HG03175 (cell line): Measurements from ENCODE around the gene KRTAP6-3.

Experiments
- ATAC-seq: cut with Tn5 transposase; IDR thresholded peaks from one replicate; pipeline ENCODE4 v1.9.1; 2021; ENCODE audit warnings: mild to moderate bottlenecking, moderate library complexity; ENCODE audit not compliant: unreplicated experiment

Gene KRTAP6-3

GRCh38 chr21:30592140-30592539, at the start of gene KRTAP6-3:
Gene KRTAP6-3 (plus strand): TSS chr21:30592440. CDS start chr21:30592446, 6 bp downstream.
- ATAC-seq: no peak

GRCh38 chr21:30552782-30553181, 39.5 kb upstream of the KRTAP6-3 start:
- ATAC-seq: no peak

GRCh38 chr21:30555095-30555494, 37.1 kb upstream of the KRTAP6-3 start:
- ATAC-seq: no peak

DNA sequence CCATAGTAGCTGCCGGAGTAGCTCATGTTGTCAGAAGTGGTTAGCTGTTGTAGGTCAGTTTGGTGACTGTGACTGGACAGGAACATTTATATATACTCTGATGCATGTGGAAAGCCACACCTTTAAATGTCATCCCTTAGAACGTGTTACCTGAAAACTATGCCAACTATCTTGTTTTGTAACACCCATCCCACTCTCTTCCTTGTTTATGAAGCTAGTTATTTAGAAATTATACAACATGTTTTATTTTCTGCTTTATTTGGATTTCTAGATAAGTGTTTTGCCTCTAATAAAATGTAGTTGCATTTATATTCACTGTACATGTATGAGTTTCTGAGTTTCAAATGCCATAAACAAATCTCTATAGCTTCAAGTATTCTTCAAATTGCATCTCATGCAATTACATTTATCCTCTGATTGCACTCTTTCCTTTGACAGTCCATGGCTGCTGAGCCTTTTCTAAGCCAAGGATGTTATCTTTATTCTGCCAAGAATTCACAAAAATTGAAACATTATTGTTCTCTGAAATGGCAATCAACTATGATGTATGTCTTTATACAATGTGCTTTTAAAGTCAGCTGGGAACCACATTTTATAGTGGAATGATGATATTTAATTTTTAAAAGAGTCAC, 30.9 kb upstream of the KRTAP6-3 start, which contains the start of gene KRTAP19-7:
Gene KRTAP19-7, minus strand, starts transcription at position 51 of the 632 bp plus-strand sequence. Its CDS starts 25 bp downstream, at position 26.
- ATAC-seq: no peak

GRCh38 chr21:30561957-30562356, 30.3 kb upstream of the KRTAP6-3 start:
- no peak for ATAC-seq

DNA sequence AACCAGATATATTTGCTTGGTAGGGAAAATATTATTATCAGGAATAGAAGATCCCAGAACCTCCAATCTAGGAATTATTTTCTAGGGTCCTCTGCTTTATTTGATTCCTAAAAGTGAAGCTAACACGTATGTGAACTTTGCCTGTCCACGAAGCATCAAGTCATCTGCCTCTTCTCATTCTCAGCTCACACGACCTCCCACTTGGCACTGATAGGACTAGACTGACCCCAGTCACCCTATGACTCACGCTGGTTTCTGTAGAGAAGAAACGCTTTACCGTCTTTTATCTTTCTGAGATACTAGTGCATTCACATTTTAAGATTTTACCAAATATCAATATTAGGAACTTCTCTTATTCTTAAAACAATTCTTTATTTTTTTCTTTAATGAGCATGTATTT, 29.2 kb upstream of the KRTAP6-3 start:
- no peak for ATAC-seq

GRCh38 chr21:30563630-30564029, 28.6 kb upstream of the KRTAP6-3 start:
- ATAC-seq: no peak

DNA sequence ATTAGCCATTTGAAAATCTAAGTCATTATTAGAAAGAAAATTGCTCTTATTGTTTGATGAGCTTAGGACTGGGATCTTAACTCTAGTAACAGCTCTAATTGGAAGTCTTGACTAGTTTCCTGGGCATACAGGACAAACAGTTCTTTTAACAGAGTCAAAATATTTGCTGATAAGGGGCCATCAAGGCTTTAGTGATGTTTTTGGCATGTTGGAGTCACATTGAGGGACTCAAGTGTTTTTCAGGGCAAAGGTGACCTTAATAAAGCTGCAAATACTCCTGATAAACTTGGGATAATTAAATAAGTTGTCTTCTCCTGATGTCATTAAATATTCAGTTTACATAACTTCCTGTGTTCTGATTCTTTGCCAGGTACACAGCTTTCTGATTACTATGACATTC, 24.6 kb upstream of the KRTAP6-3 start:
- ATAC-seq: no peak

DNA sequence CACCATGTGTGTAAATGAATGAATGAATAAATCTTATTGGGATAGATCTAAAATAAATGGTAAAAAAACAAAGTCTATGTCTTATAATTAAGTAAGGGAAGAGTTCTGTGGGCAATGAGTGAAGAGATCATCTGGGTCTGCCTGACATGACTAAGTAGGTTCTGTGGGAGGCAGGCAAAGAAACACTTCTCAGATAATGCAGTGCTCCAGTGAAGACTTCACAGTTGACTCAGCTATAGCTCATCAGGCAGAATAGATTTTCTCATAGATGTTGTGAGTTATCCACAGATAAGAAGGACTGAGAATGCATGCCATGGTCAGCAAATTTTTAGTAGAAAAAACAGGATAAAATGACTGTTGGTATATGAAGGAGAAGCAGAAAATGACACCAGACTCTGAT, 14.5 kb upstream of the KRTAP6-3 start:
- no peak for ATAC-seq

DNA sequence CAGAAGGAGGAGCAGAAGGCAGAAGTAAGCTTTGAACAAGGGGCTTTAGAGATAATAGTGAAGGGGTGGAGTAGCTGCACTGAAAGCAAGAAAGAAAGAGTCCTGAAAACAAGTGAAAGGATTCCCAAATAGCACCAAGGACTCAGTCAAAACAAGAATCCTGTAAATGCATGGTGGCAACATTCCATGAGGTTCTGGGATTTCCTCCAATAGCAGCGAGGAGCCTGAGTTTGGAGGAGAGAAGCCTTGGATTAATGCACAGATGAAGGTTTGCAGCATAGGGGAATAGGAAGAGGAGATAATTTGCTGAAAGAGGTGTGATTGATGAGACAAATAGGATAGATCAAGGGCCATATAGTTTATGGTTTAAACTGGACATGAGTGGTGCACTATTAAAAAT, 12.9 kb upstream of the KRTAP6-3 start:
- no peak for ATAC-seq

DNA sequence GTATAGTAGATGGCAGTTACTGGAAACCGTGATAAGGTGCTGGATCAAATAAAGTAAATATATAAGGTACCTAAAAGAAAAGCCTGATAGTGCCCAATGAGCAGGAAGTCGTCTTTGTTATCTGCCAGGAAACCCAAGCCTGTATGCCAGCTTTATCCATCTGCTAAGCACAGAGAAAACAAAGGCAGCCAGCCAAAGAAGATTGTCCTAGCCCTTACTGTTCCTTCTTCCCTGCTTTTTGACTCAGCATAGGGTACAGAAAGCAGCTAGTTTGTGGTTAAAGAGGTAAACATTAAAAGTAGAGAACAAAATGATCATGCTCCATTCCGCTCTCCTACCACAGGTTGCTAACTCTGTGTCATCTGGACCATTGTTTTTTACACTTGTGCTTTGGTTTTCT, 12.1 kb upstream of the KRTAP6-3 start:
- no peak for ATAC-seq

DNA sequence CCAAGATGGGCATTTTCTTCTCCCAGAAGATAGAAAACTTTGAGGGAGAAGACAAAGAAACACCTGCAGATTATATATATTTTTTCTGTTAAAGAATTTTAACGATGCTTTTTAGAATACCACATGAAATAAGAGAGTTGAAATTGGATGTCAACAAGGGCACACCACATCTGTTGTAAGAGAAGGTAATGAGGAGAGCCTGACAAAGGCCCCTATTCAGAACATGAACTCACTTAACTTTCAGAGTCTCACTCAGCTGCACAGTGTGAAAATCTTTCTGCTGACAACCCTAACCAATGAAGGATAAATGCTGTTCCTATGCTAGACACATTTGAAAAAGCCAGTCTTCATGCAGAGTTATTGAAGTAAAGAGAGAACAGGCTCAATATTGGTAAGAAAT, 9.4 kb upstream of the KRTAP6-3 start:
- ATAC-seq: no peak

GRCh38 chr21:30590297-30590696, 1.9 kb upstream of the KRTAP6-3 start, which contains the start of gene KRTAP22-2:
Gene KRTAP22-2 (minus strand): TSS chr21:30590397.
- no peak for ATAC-seq

GRCh38 chr21:30598802-30599201, 6.6 kb downstream of the KRTAP6-3 start, which contains the start of gene KRTAP6-2:
Gene KRTAP6-2 (minus strand): TSS chr21:30598902. CDS start chr21:30598874, 28 bp downstream.
- ATAC-seq: no peak

- ATAC-seq: no peak
Measured at GRCh38 chr21:30600787-30601186, 8.5 kb downstream of the KRTAP6-3 start, which contains the start of gene KRTAP22-1. Gene KRTAP22-1 (plus strand): TSS chr21:30601087.

DNA sequence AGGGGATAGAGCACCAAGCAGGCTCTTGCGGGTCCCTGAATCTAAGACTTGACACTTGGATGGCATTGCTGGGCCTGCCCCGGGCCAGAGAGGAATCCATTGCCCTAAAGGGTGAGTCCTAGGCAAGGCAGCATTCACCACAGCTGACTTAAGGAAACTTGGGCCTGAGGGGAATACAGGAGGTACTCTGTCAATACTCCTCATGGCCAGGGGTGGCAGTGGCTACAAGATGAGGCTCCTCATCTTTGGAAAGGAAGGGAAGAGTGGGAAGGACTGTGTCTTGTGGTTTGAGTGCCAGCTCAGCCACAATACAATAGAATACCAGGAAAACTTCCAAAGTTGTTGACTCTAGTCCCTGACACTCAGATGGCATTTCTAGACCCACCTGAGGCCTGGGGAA, 13.7 kb downstream of the KRTAP6-3 start:
- no peak for ATAC-seq

GRCh38 chr21:30612132-30612531, 19.9 kb downstream of the KRTAP6-3 start:
- no peak for ATAC-seq

GRCh38 chr21:30613836-30614235, 21.6 kb downstream of the KRTAP6-3 start, which contains the start of gene KRTAP6-1:
Gene KRTAP6-1 (minus strand): TSS chr21:30613930. CDS start chr21:30613904, 26 bp downstream.
- no peak for ATAC-seq

DNA sequence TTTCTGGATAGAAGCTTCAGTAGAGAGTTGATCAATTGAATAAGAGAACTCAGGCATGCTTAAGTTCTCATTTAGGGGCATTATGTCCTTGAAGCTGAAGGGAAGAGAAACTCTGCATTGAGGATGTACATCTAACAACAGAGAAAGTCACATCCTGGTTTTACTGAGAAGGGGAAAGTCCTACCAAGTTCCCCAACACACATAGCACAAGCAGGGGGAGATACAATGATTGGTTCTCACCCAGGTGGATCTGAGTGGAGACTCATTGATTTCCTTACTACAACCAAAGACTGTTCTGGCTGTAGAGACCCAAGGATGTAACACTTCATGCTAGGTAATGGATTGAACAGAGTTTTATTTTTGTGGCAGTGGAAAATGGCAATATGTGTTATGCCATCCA, 23.0 kb downstream of the KRTAP6-3 start:
- ATAC-seq: no peak

- ATAC-seq: no peak
Measured at GRCh38 chr21:30616125-30616524, 23.9 kb downstream of the KRTAP6-3 start, which contains the start of gene KRTAP20-1. Gene KRTAP20-1 (plus strand): TSS chr21:30616425. CDS start chr21:30616455, 30 bp downstream.

- no peak for ATAC-seq
Measured at GRCh38 chr21:30620080-30620479, 27.8 kb downstream of the KRTAP6-3 start.

GRCh38 chr21:30620522-30620921, 28.3 kb downstream of the KRTAP6-3 start, which contains the start of gene KRTAP20-4:
Gene KRTAP20-4 (plus strand): TSS chr21:30620627.
- no peak for ATAC-seq
